ENCODE measurements around the gene WDR41.
"Not testable (repeated sequence)": the region's sequence is repeated elsewhere in the genome, so short reads cannot be mapped to it uniquely, and the experiment has no call there.

GRCh38 chr5:77386340-77386739, 105.8 kb downstream of the WDR41 start:
- TF ChIP-seq CTCF (conservative IDR thresholded peaks at IDR 0.05; ENCODE audit: low read depth, low read length); POLR2A (IDR thresholded peaks at IDR 0.05; ENCODE audit: low read depth, low read length); MXI1 (IDR thresholded peaks at IDR 0.05; ENCODE audit: borderline replicate concordance, low read depth, low read length); USF2 (IDR thresholded peaks at IDR 0.05; ENCODE audit: low read depth, low read length); CEBPB (IDR thresholded peaks at IDR 0.05; ENCODE audit: low read depth, low read length); RAD21 (IDR thresholded peaks at IDR 0.05; ENCODE audit: low read length); NFE2L2 (IDR thresholded peaks at IDR 0.05; ENCODE audit: low read depth, low read length); MAFK (IDR thresholded peaks at IDR 0.05; ENCODE audit: low read depth, low read length); SMC3 (IDR thresholded peaks at IDR 0.05; ENCODE audit: low read depth, low read length); ELK1 (IDR thresholded peaks at IDR 0.05; ENCODE audit: borderline replicate concordance, low read depth, low read length): not testable (repeated sequence)

All from IMR-90 (cell line).